Keratinocyte (primary cell): ENCODE measurements around the gene YWHAE.

ENCODE experiments used
- EZH2 ChIP-seq: IDR thresholded peaks from one replicate; pipeline ENCODE4 v1.6.1; 2012; ENCODE audit warnings: inconsistent platforms, mild to moderate bottlenecking, low read length, moderate library complexity
- TF ChIP-seq, protein P1 (sequence below), 3 experiments: IDR thresholded peaks in 1 of 3; conservative IDR thresholded peaks in 1 of 3; optimal IDR thresholded peaks in 1 of 3; 2 replicates in 2 of 3; 3 replicates in 1 of 3; pipeline versions ENCODE3 to v1.5.1; 2011; ENCODE audit warnings: low read length in 3 of 3, mild to moderate bottlenecking in 3 of 3, moderate library complexity in 2 of 3, control low read depth in 1 of 3, inconsistent platforms in 1 of 3; ENCODE audit not compliant: insufficient read depth in 2 of 3; ENCODE audit errors: extremely low read depth in 1 of 3

GRCh38 chr17:1368588-1368987 lies 31.4 kb downstream of the YWHAE start:
- TF ChIP-seq, protein P1, sequence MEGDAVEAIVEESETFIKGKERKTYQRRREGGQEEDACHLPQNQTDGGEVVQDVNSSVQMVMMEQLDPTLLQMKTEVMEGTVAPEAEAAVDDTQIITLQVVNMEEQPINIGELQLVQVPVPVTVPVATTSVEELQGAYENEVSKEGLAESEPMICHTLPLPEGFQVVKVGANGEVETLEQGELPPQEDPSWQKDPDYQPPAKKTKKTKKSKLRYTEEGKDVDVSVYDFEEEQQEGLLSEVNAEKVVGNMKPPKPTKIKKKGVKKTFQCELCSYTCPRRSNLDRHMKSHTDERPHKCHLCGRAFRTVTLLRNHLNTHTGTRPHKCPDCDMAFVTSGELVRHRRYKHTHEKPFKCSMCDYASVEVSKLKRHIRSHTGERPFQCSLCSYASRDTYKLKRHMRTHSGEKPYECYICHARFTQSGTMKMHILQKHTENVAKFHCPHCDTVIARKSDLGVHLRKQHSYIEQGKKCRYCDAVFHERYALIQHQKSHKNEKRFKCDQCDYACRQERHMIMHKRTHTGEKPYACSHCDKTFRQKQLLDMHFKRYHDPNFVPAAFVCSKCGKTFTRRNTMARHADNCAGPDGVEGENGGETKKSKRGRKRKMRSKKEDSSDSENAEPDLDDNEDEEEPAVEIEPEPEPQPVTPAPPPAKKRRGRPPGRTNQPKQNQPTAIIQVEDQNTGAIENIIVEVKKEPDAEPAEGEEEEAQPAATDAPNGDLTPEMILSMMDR (optimal IDR thresholded peaks at IDR 0.05 in 1 of 3, IDR thresholded peaks at IDR 0.05 in 1 of 3, conservative IDR thresholded peaks at IDR 0.05 in 1 of 3; ENCODE audit: extremely low read depth in 1 of 3, insufficient read depth in 2 of 3, low read length in 3 of 3): no peak
- TF ChIP-seq EZH2: no peak
